CD4-positive, alpha-beta T cell treated with Interleukin-12 subunit alpha and Interleukin-12 subunit beta, for 1 hour (primary cell): ENCODE data around the gene ANKS6.

Experiments
- DNase-seq: peaks from one replicate; pipeline ENCODE4 v3.0.0-alpha.2; 2020

ANKS6 gene

GRCh38 chr9:98767915-98768314 is 28.4 kb downstream of the ANKS6 start:
- DNase-seq: no peak

GRCh38 chr9:98767196-98767595 is 29.2 kb downstream of the ANKS6 start:
- DNase-seq: no peak

GRCh38 chr9:98766586-98766985 is 29.8 kb downstream of the ANKS6 start:
- no peak for DNase-seq

- DNase-seq: no peak
Measured at GRCh38 chr9:98765256-98765655, 31.1 kb downstream of the ANKS6 start.

- DNase-seq: no peak
Measured at GRCh38 chr9:98763986-98764745, 32.2 kb downstream of the ANKS6 start.

GRCh38 chr9:98760231-98760630 is 36.1 kb downstream of the ANKS6 start:
- DNase-seq: no peak

- no peak for DNase-seq
Measured at GRCh38 chr9:98755006-98755618, 41.2 kb downstream of the ANKS6 start.

GRCh38 chr9:98751210-98751609 is 45.1 kb downstream of the ANKS6 start:
- DNase-seq: no peak

GRCh38 chr9:98750364-98751060 is 45.8 kb downstream of the ANKS6 start:
- DNase-seq: no peak

GRCh38 chr9:98747476-98747875 is 48.9 kb downstream of the ANKS6 start:
- DNase-seq: no peak

- no peak for DNase-seq
Measured at GRCh38 chr9:98745470-98745869, 50.9 kb downstream of the ANKS6 start.

- DNase-seq: no peak
Measured at GRCh38 chr9:98743818-98744611, 52.3 kb downstream of the ANKS6 start.

GRCh38 chr9:98743329-98743728 is 53.0 kb downstream of the ANKS6 start:
- no peak for DNase-seq

- DNase-seq: no peak
Measured at GRCh38 chr9:98742325-98743280, 53.8 kb downstream of the ANKS6 start.

- DNase-seq: no peak
Measured at GRCh38 chr9:98740226-98740881, 56.0 kb downstream of the ANKS6 start.

- DNase-seq: no peak
Measured at GRCh38 chr9:98738741-98739140, 57.6 kb downstream of the ANKS6 start.

GRCh38 chr9:98736226-98736625 is 60.1 kb downstream of the ANKS6 start:
- no peak for DNase-seq

- no peak for DNase-seq
Measured at GRCh38 chr9:98732801-98733200, 63.6 kb downstream of the ANKS6 start.

- no peak for DNase-seq
Measured at GRCh38 chr9:98732091-98732490, 64.3 kb downstream of the ANKS6 start.

GRCh38 chr9:98730871-98731270 is 65.5 kb downstream of the ANKS6 start:
- no peak for DNase-seq

- DNase-seq: no peak
Measured at GRCh38 chr9:98728500-98728899, 67.9 kb downstream of the ANKS6 start.

GRCh38 chr9:98727428-98727827 is 68.9 kb downstream of the ANKS6 start:
- no peak for DNase-seq
